HG02884 (cell line): Measurements from ENCODE around the gene TRIM49C.
"Not testable (repeated sequence)": the region's sequence is repeated elsewhere in the genome, so short reads cannot be mapped to it uniquely, and the experiment has no call there.

ENCODE experiments used
- ATAC-seq: cut with Tn5 transposase; IDR thresholded peaks from one replicate; pipeline ENCODE4 v1.9.1; 2021; ENCODE audit warnings: mild to moderate bottlenecking, moderate library complexity; ENCODE audit not compliant: unreplicated experiment

TRIM49C gene

GRCh38 chr11:90030806-90031205 lies at the start of gene TRIM49C:
Gene TRIM49C (plus strand): TSS chr11:90031106. CDS start chr11:90035212, 4,106 bp downstream.
- not testable (repeated sequence) for ATAC-seq

DNA sequence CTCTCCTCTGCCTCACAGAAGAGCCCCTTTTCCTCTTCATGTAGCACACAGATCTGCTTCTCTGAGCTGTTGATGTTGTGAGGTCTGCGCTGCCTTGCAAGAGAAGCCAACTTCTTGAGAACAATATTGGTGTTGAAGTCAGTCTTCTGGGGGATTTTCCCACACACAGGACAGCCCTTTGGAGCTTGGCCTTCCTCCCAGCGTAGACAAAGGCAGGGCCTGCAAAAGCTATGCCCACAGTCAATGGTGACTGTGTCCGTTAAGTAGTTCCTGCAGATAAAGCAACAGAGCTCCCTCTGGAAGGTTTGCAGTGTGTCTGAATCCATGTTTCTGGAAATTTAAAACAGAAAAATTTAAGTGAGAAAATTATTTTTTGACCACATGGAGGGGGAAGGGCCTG lies 6.7 kb upstream of the TRIM49C start:
- ATAC-seq: not testable (repeated sequence)

DNA sequence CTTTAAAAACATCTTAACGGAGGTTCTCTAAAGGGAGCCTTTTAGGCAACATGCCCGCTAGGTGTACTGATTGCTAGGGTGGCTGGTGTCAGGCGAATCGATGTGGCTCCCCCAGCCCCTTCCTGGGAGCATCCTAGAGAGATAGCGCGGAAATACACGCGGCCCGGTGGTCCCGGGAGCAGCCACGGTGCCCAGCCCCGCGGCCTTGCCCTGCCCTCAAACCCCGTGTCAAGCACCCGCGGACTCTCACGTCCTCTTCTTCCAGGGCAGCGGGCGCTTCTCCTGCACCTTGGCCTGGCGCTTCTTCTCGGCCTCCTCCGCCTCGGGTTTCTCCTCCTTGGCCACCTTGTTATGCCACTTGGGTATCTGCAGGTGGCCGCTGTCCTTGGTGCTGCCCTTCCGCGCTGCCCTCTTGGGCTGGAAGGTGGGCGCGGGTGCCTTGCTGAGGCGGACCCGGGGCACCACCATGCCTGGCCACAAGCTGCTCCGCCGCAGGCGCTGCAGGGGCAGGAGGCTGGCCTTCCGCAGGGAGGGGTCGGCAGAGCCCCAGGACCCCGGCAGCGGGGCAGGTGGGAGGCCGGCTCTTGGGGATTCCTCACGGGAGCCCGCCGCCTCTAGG lies 20.8 kb downstream of the TRIM49C start:
- ATAC-seq: not testable (repeated sequence)

DNA sequence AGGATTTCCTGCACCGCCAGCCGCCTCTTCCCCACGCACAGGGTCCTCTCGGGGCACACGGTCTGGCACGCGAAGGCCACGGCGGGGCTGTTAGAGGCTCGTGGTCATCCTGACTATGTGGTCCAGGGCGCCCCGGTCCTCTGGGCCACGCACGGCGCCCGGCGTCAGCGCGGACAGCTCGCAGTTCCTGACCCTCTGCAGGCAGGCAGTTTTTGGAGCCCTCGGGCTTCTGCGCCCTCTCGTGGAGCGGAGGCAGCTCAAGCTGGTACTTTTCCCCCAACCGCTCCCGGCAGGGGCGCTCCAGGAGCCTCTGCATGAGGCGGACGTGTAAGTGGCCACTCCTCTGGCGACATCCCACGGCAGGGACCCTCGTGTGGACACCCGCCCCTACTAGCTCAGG lies 21.4 kb downstream of the TRIM49C start:
- not testable (repeated sequence) for ATAC-seq

DNA sequence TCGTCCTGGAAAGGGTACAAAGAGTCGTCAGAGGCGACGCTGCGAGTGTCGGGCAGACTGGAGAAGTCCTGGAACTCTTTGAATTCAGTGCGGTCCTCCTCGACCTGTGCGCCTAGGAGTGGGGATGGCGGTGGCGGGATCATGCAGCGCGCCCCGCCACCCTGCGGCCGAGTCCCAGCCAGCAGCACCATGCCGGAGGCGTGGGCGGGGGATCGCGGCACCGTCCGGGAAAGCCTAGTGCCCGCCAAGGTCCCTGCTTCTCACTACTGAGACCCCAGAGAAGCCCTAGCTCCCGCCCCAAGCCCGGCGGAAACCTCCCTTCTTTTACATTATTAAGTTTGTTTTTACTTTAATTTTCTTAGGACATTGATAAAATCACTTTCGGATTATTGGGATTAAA lies 22.6 kb downstream of the TRIM49C start:
- ATAC-seq: not testable (repeated sequence)

DNA sequence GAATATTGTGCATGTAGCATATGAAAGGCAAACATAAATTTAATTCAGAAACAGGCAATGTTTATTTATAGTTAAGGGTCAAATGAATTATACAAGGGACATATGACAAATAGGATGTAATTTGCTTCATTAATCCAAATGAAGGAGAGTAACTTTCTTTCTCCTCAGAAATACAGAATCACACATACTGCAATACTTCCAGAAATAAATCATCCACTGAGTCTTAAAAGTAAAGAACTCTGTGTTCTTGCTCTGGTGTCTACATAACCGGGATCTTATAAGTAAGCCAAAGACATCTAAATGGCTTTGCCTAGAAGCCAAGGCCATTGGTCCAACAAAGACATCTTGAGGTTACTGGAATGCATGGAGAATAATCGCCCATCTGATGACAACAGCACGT lies 54.7 kb downstream of the TRIM49C start, which contains the start of gene UBTFL1:
Gene UBTFL1, plus strand, starts transcription at position 301 of the 400 bp plus-strand sequence. Its CDS starts 0 bp downstream, at position 301.
- ATAC-seq: not testable (repeated sequence)

DNA sequence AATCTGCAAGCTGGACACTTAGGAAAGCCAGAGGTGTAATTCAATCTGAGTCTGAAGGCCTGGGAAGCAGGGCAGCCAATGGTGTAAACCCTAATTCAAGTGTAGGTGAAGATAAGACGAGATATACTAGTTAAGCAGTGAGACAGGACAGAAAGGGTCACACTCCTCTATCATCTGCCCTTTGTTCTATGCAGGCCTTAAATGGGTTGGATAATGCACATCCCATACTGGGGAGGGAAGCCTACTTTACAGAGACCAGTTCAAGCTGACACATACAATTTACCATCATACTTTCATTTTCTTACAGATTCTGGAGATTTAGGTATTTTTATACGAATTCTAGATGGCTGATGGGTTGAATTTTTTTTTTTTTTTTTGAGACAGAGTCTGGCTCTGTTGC lies 57.8 kb downstream of the TRIM49C start:
- not testable (repeated sequence) for ATAC-seq
